HFFc6 (cell line): ENCODE data around the gene JOSD2. TPM values are rescaled to one million over a fixed set of nuclear protein-coding genes. Genes with fewer than 3 reads are reported as not detected.

Experiments used
- DNase-seq: peaks from one replicate; pipeline ENCODE4 v3.0.0-alpha.2; 2018
- H3K27ac Mint-ChIP-seq: 2 replicates; pipeline ENCODE4 v1.8.0; 2020; ENCODE audit warnings: mild to moderate bottlenecking, mixed read lengths
- H3K27me3 Mint-ChIP-seq: 2 replicates; pipeline ENCODE4 v1.8.0; 2021; ENCODE audit warnings: mild to moderate bottlenecking, moderate library complexity, mixed read lengths; ENCODE audit not compliant: insufficient read depth
- H3K36me3 Mint-ChIP-seq: 2 replicates; pipeline ENCODE4 v1.8.0; 2021; ENCODE audit warnings: low read depth, mixed read lengths
- H3K4me1 Mint-ChIP-seq: 2 replicates; pipeline ENCODE4 v1.8.0; 2020; ENCODE audit warnings: low read depth, mixed read lengths
- H3K4me3 Mint-ChIP-seq: 2 replicates; pipeline ENCODE4 v1.8.0; 2020; ENCODE audit warnings: mild to moderate bottlenecking, moderate library complexity, mixed read lengths
- H3K9me3 Mint-ChIP-seq: 2 replicates; pipeline ENCODE4 v1.8.0; 2020; ENCODE audit warnings: mild to moderate bottlenecking, mixed read lengths
- total RNA-seq, 6 experiments: library from RNA; stranded (reverse); fragmentation: NEBNext Ultra II Directional; extraction: Animal tissue kit (Norgen Biotek cat#: 25700); gene quantifications; 2 replicates in 1 of 6; 3 replicates in 5 of 6; pipeline ENCODE4 v1.2.3, GENCODE V29; 2021
- TF ChIP-seq, protein P1 (sequence below): fragments of 200-600 bp; sonication (generic); IDR thresholded peaks from 2 replicates; pipeline ENCODE4 v1.5.0; 2021; ENCODE audit warnings: antibody characterized with exemption, mild to moderate bottlenecking

JOSD2 gene
- total RNA-seq, 6 experiments from 2014 or later = 62.7 to 86.3 (median 72.8) TPM

- Mint-ChIP-seq H3K4me1 (peaks cover 6% of the 10 kb centered on the region), H3K4me3 (peak overlapping the region; percentile 91), H3K9me3 (no peaks in the 10 kb centered on the region), H3K27me3 (peaks cover 41% of the 10 kb centered on the region), H3K36me3 (no peaks in the 10 kb centered on the region), H3K27ac (no peak overlapping the region)
- TF ChIP-seq, protein P1, sequence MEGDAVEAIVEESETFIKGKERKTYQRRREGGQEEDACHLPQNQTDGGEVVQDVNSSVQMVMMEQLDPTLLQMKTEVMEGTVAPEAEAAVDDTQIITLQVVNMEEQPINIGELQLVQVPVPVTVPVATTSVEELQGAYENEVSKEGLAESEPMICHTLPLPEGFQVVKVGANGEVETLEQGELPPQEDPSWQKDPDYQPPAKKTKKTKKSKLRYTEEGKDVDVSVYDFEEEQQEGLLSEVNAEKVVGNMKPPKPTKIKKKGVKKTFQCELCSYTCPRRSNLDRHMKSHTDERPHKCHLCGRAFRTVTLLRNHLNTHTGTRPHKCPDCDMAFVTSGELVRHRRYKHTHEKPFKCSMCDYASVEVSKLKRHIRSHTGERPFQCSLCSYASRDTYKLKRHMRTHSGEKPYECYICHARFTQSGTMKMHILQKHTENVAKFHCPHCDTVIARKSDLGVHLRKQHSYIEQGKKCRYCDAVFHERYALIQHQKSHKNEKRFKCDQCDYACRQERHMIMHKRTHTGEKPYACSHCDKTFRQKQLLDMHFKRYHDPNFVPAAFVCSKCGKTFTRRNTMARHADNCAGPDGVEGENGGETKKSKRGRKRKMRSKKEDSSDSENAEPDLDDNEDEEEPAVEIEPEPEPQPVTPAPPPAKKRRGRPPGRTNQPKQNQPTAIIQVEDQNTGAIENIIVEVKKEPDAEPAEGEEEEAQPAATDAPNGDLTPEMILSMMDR = peak; percentile 92
- DNase-seq = peak; percentile 55
These were observed 45.5 kb upstream of the JOSD2 start for GRCh38 chr19:50556282-50557008.

GRCh38 chr19:50555450-50556281 lies 44.7 kb upstream of the JOSD2 start:
- Mint-ChIP-seq H3K4me1 (peaks cover 6% of the 10 kb centered on the region), H3K27me3 (peaks cover 40% of the 10 kb centered on the region), H3K36me3 (no peaks in the 10 kb centered on the region), H3K27ac (no peak overlapping the region), H3K9me3 (no peaks in the 10 kb centered on the region), H3K4me3 (peak overlapping the region; percentile 91)
- no peak for DNase-seq
- TF ChIP-seq, protein P1 = no peak

DNA sequence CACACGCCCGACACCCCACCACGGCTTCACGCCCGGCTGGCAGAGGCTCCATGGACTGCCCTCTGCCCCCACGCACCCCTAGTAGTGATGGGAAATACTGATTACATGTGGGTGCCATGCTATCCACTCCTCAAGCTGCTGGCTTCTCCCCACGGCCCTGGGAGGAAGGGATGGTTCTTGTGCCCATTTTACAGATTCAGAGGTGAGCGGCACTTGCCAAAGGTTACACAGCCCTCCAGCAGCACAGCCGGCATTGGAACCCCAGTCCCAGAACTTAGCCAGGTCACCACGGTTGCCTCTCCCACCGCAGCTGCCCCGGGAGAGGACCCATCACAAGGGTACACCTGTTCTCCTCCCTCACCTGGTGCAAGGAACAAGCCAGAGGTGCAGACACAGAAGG lies 44.0 kb upstream of the JOSD2 start:
- Mint-ChIP-seq H3K9me3 (no peaks in the 10 kb centered on the region), H3K27me3 (peaks cover 36% of the 10 kb centered on the region), H3K4me1 (peaks cover 6% of the 10 kb centered on the region), H3K36me3 (no peaks in the 10 kb centered on the region), H3K27ac (no peak overlapping the region), H3K4me3 (no peak overlapping the region)
- DNase-seq = no peak
- TF ChIP-seq, protein P1 = no peak

DNA sequence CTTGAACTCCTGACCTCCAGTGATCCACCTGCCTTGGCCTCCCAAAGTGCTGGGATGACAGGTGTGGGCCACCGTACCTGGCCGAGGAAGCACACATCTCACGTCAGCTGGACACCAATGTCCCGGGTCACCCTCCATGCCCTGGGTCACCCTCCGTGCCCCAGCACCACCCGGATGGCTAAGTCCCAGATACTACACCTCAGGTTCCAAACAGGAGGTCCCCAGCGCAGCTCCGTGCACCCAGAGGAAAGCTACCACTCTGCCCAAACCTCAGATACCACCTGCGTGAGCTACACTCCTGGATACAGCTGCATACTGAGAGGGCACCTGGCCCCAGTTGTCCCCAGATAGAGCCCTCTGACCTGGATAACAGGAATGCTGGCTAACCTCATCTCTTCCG lies 43.2 kb upstream of the JOSD2 start:
- H3K27ac Mint-ChIP-seq = no peak overlapping the region
- no peak overlapping the region for H3K4me3 Mint-ChIP-seq
- no peak for DNase-seq
- H3K36me3 Mint-ChIP-seq = no peaks in the 10 kb centered on the region
- H3K9me3 Mint-ChIP-seq = no peaks in the 10 kb centered on the region
- TF ChIP-seq, protein P1 = no peak
- H3K4me1 Mint-ChIP-seq = peaks cover 6% of the 10 kb centered on the region
- H3K27me3 Mint-ChIP-seq = peaks cover 29% of the 10 kb centered on the region

GRCh38 chr19:50553134-50553703 lies 42.2 kb upstream of the JOSD2 start:
- Mint-ChIP-seq H3K27ac (no peak overlapping the region), H3K4me1 (peaks cover 6% of the 10 kb centered on the region), H3K27me3 (peaks cover 22% of the 10 kb centered on the region), H3K4me3 (no peak overlapping the region), H3K9me3 (no peaks in the 10 kb centered on the region), H3K36me3 (no peaks in the 10 kb centered on the region)
- TF ChIP-seq, protein P1 = no peak
- no peak for DNase-seq
